Nephron progenitor cell (in vitro differentiated cells): ENCODE measurements around the gene PIGH.

Experiments
- DNase-seq: peaks from one replicate; pipeline ENCODE4 v3.0.0; 2021
- H3K27ac Mint-ChIP-seq: 2 replicates; pipeline ENCODE4 v1.8.0; 2021; ENCODE audit warnings: mild to moderate bottlenecking, moderate library complexity, mixed read lengths
- H3K27me3 Mint-ChIP-seq: 2 replicates; pipeline ENCODE4 v1.8.0; 2021; ENCODE audit warnings: mild to moderate bottlenecking, low read depth, mixed read lengths; ENCODE audit not compliant: poor library complexity
- H3K36me3 Mint-ChIP-seq: 2 replicates; pipeline ENCODE4 v1.8.0; 2021; ENCODE audit warnings: low read depth, mixed read lengths
- H3K4me1 Mint-ChIP-seq: 2 replicates; pipeline ENCODE4 v1.8.0; 2021; ENCODE audit warnings: mixed read lengths
- H3K4me3 Mint-ChIP-seq: 2 replicates; pipeline ENCODE4 v1.8.0; 2021; ENCODE audit warnings: mild to moderate bottlenecking, moderate library complexity, mixed read lengths
- H3K9me3 Mint-ChIP-seq: 2 replicates; pipeline ENCODE4 v1.8.0; 2021; ENCODE audit warnings: mild to moderate bottlenecking, moderate library complexity, mixed read lengths
- TF ChIP-seq, protein P1 (sequence below): fragments of 200-600 bp; sonication (generic); IDR thresholded peaks from 2 replicates; pipeline ENCODE4 v1.5.0; 2021; ENCODE audit warnings: antibody characterized with exemption

The PIGH gene, protein sequence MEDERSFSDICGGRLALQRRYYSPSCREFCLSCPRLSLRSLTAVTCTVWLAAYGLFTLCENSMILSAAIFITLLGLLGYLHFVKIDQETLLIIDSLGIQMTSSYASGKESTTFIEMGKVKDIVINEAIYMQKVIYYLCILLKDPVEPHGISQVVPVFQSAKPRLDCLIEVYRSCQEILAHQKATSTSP

DNA sequence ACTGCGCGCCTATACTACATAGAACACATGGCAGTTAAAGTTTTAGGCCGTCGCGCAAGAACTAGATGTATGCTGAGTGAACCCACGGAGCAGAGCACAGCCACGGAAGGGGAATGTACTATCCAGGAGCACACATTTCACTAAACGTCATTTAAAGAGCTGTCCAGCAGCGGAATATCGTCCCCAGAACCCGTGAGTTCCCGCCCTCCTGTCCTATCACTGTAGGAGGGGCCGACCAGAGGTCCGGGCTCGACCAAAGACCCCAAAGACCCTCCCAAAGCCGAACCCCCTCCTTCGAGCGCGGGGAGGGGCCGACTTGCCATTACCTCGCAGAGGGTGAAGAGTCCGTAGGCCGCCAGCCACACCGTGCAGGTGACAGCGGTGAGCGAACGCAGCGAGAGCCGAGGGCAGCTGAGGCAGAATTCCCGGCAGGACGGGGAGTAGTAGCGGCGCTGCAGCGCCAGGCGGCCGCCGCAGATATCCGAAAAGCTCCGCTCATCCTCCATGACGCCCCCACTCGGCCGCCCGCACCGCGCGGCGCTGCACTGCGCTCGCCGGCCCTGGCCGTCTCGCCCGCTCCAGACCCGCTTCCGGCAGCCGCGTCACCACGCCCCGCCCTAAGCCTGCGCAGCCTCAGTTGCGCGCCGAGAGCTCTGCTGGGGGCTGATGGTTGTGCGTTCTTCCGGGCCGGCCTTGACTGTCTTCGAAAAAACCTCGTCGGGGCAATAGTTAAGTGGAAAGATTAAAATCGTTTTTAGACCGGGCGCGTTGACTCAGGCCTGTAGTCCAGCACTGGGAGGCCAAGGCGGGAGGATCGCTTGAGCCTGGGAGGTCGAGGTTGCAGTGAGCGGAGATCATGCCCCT lies at the start of gene PIGH:
Gene PIGH (minus strand): TSS at position 571 of the 864 bp plus-strand sequence. CDS start 65 bp downstream, at position 506.
- peaks cover 36% of the 10 kb centered on the region for H3K4me1 Mint-ChIP-seq
- H3K27ac Mint-ChIP-seq = peak within 1 kb of the TSS; percentile 68
- TF ChIP-seq, protein P1, sequence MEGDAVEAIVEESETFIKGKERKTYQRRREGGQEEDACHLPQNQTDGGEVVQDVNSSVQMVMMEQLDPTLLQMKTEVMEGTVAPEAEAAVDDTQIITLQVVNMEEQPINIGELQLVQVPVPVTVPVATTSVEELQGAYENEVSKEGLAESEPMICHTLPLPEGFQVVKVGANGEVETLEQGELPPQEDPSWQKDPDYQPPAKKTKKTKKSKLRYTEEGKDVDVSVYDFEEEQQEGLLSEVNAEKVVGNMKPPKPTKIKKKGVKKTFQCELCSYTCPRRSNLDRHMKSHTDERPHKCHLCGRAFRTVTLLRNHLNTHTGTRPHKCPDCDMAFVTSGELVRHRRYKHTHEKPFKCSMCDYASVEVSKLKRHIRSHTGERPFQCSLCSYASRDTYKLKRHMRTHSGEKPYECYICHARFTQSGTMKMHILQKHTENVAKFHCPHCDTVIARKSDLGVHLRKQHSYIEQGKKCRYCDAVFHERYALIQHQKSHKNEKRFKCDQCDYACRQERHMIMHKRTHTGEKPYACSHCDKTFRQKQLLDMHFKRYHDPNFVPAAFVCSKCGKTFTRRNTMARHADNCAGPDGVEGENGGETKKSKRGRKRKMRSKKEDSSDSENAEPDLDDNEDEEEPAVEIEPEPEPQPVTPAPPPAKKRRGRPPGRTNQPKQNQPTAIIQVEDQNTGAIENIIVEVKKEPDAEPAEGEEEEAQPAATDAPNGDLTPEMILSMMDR = peak; percentile 55
- DNase-seq = peak; percentile 92
- peaks cover 20% of the 10 kb centered on the region for H3K36me3 Mint-ChIP-seq
- peaks cover 8% of the 10 kb centered on the region for H3K27me3 Mint-ChIP-seq
- H3K4me3 Mint-ChIP-seq = peak within 1 kb of the TSS; percentile 92
- H3K9me3 Mint-ChIP-seq = peaks cover 25% of the 10 kb centered on the region

DNA sequence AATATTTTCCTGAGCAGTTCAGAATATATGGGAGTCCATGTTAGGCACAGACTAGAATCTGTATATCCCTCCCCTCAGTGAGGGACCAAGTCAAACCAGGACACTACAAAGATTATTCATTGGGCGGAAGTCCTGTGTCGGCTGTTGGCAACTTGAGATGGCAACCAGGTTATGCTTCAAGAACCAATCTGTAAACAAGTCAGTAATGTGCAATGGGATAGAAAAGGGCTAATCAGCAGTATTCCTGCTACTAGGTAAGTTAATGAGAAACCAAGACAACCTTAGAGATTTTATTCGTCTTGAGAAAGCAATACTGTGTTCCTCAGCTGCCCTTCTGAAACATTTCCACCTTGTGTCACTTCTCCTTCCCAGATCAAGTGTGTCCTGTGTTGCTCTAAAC lies 46.1 kb upstream of the PIGH start:
- Mint-ChIP-seq H3K4me3 (no peak overlapping the region), H3K36me3 (peaks cover 50% of the 10 kb centered on the region), H3K4me1 (no peaks in the 10 kb centered on the region), H3K9me3 (no peaks in the 10 kb centered on the region), H3K27ac (peak overlapping the region; percentile 79), H3K27me3 (no peaks in the 10 kb centered on the region)
- TF ChIP-seq, protein P1 = no peak
- DNase-seq = no peak

DNA sequence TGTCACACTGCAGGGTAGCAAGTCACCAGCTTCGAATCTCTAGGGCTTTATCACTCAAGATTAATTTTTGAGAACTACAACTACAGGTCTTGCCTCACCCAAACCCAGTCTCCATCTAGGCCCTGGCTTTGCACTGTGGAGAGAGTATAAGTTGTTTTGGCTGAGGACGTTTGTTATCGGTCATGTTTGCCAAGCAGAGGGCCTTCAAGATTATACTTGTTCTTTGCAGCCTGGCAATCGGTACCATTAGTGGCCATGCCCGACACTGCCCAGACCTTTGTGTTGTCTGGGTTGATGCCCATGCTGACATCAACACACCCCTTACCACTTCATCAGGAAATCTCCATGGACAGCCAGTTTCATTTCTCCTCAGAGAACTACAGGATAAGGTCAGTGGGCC lies 45.3 kb upstream of the PIGH start:
- Mint-ChIP-seq H3K36me3 (peaks cover 47% of the 10 kb centered on the region), H3K27me3 (no peaks in the 10 kb centered on the region)

DNA sequence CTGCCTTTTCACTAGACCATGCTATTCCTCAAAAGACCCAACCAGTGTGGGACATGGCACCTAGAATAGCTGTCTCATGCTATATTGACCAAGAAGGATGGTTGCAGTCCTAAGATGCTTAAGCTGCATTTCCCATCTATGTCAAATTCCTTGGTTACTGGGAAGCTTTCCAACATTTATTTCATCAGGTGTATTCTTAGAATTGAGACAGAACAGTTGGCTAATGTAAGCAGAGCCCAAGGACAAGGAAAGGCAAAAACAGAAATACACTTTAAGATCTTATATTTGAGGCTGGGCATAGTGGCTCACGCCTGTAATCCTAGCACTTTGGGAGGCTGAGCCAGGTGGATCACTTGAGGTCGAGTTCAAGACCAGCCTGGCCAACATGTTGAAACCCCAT lies 44.4 kb upstream of the PIGH start:
- peaks cover 45% of the 10 kb centered on the region for H3K36me3 Mint-ChIP-seq
- H3K9me3 Mint-ChIP-seq = no peaks in the 10 kb centered on the region
- TF ChIP-seq, protein P1 = no peak
- no peak overlapping the region for H3K4me3 Mint-ChIP-seq
- no peak overlapping the region for H3K27ac Mint-ChIP-seq
- no peak for DNase-seq
- H3K4me1 Mint-ChIP-seq = no peaks in the 10 kb centered on the region
- no peaks in the 10 kb centered on the region for H3K27me3 Mint-ChIP-seq

More for the DNA sequence above, 45.3 kb upstream of the PIGH start:
- Mint-ChIP-seq H3K9me3 (no peaks in the 10 kb centered on the region), H3K4me1 (no peaks in the 10 kb centered on the region), H3K4me3 (no peak overlapping the region), H3K27ac (no peak overlapping the region)
- TF ChIP-seq, protein P1 = no peak
- DNase-seq = no peak

DNA sequence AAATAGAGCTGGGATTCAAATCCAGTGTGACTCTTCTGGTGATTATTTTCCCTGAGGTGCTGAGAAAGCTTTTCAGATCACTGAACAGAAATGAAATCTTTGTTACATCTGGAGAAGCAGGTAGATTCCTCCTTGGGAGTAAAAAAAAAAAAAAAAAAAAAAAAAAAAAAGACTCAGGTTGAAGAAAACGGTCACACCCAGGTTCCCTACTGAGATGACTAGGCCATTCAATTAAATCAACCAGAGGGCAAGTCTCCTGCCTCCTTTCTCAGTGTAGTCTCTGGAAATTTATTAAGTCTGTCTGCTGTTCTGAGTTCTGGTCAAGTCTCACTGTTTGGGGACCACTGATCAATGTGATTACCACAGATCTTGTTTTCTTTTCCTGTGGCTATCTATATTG lies 43.6 kb upstream of the PIGH start:
- H3K27me3 Mint-ChIP-seq = no peaks in the 10 kb centered on the region

More for the DNA sequence above, 43.6 kb upstream of the PIGH start:
- Mint-ChIP-seq H3K9me3 (no peaks in the 10 kb centered on the region), H3K27ac (peak overlapping the region; percentile 57), H3K4me3 (no peak overlapping the region), H3K36me3 (peaks cover 45% of the 10 kb centered on the region), H3K4me1 (no peaks in the 10 kb centered on the region)
- no peak for DNase-seq
- TF ChIP-seq, protein P1 = no peak
